Activated effector memory CD4-positive, alpha-beta T cell treated with Interleukin-2 at 50 U/mL for 16 hours (primary cell): ENCODE measurements around the gene POLD3.

ENCODE experiments used
- DNase-seq: peaks from one replicate; pipeline ENCODE4 v3.0.0-alpha.2; 2020

The POLD3 gene, protein sequence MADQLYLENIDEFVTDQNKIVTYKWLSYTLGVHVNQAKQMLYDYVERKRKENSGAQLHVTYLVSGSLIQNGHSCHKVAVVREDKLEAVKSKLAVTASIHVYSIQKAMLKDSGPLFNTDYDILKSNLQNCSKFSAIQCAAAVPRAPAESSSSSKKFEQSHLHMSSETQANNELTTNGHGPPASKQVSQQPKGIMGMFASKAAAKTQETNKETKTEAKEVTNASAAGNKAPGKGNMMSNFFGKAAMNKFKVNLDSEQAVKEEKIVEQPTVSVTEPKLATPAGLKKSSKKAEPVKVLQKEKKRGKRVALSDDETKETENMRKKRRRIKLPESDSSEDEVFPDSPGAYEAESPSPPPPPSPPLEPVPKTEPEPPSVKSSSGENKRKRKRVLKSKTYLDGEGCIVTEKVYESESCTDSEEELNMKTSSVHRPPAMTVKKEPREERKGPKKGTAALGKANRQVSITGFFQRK

DNA sequence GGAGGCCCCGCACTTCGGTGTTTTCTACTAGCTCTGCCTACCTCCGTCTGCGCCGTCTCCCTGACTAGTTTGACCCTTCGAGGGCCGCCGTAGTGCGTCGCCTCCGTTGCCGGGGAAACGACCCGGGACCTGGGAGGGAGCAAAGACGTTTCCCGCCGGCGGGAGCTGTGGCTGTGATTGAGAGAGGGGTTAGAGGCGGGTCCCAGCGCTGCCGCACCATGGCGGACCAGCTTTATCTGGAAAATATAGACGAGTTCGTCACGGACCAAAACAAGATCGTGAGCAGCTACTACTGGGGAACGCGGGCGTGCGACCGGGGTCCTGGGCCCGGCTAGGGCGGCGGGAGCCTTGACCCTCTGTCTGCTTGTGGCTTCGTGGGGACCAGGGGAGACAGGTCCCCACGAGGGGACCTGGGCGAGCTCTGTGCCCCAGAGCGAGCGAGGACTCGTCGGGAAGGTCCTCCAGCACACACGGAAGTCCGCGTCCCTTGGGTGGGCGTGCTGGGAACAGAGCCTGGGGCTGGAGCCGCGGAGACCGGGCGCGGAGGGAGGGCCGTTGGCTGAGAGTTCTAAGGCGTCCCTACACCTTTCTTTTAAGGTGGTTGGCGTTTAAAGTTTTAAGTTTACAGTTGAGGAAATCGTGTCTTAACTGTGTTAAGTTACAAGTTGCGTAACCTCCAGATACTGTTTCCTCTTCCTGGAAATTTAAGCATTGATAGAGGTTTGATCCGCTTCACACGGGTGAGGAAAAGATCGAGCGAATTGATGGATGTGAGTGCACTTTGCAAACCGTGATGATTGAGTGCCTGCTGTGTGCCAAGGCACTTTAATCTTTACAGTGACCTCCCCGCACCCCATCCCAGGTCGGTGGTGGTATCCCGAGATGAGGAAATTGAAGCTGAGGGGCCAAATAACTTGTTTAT is at the start of gene POLD3:
Gene POLD3, plus strand, starts transcription at position 142 of the 922 bp plus-strand sequence. Its CDS starts 77 bp downstream, at position 219.
- DNase-seq = peak; percentile 91

DNA sequence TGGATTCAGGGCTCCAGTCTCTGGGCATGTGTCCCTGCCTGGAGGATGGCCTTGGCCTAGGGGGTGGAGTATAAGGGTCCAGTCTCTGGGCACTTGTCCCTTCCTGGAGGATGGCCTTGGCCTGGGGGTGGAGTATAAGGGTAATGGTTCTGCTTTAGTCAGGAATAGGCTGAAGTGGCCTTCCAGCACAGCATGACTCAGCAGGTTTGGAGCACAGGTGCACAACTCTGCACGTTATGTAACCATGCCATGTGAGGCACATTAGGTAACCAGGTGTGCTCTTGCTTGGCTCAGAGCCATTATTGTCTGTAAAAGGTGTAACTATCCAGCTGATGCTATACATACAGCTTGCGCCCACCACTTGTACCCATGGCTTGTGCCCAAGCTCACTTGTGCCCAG is 48.4 kb upstream of the POLD3 start:
- DNase-seq = no peak

DNA sequence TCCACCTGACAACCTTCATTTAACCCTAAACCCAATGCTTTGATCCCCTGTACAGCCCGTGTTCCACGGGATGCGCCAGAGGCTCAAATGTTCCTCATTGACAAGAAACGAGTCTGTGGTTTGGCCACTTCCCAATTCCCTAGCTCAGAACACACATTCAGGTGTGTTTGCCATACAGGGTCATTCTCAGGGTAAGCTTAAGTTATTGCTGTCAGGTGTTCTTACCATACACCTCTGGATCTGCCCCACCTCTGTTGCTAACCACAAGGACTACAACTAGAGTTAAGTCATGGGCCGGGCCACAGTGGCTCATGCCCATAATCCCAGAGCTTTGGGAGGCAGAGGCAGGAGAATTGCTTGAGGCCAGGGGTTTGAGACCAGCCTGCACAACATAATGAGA is 45.6 kb upstream of the POLD3 start:
- DNase-seq = no peak

DNA sequence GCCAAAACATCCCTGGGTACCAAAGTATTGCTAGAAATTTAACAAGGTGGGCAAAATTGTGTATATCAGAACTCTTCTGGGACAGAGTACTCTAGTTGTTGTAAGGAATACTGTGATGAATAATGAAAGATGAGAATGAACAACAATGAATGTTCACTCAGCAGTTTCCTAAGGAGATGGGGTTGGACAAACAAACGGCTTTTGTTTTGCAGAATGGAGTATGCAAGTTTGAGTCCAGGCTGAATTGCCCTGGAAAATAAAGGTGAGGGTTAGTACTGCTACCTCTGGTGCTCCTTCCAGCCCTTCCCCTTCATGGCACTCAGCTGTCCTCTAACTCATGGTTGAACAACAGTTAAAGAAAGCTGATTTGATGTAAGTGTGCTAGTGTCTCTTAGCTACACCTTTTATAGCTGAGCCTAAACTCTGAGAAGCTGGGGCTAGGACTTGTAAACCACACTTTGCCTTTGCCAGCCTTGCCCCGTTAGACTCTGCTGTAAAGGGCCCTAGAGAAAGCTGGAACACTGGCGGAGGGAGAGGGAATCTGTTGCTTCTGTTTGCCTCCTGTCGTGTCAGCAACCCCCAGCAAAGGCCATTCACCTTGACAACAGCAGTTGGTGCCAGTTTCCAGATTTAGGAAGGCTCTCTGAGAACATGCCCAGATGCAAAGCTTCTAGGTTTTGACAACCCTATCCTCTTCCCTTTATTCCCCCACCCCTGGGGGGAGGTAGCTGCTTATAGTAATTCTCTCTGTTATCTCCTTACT is 41.2 kb upstream of the POLD3 start:
- no peak for DNase-seq

GRCh38 chr11:74551754-74552145 is 40.6 kb upstream of the POLD3 start:
- DNase-seq = no peak

- no peak for DNase-seq
Measured at GRCh38 chr11:74557526-74557925, 34.9 kb upstream of the POLD3 start.

- DNase-seq = no peak
Measured at GRCh38 chr11:74559110-74559933, 33.1 kb upstream of the POLD3 start.

GRCh38 chr11:74559934-74560309 is 32.5 kb upstream of the POLD3 start:
- DNase-seq = no peak

GRCh38 chr11:74566146-74566960 is 26.0 kb upstream of the POLD3 start:
- DNase-seq = no peak

- no peak for DNase-seq
Measured at GRCh38 chr11:74568028-74568427, 24.4 kb upstream of the POLD3 start.

DNA sequence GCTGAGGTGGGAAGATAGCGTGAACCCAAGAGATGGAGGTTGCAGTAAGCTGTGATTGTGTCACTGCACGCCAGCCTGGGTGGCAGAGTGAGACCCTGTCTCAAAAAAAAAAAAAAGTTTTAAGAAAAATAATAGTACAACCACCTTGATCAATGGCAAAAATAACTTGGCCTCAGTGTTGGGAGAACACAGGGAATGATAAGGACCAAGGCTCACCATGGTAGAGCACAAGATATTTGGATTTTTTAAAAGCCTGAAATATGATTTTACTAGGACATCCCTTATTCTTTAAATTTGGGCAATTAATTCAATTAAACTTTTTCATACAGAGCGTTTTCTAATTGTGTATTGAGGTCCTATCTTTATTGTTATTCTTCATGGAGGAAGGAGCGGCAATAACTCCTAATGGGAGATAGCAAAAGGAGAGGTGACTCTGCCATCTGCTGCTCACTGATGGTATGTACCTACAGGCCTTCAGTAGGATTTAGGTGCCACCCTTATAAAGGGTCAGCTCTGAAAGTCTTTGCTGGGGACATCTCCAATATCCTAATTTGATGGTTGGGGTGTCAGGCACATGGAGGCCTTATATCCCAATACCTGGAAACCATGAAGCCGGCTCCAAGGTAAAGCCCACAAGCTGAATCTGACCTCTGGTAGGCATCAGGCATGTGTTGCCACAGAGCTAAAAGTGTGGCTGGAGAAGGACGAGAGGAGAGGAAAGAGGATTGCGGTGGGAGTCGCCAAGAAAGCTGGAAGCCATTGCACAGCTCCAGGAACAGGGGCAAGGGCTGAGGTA is 21.9 kb upstream of the POLD3 start:
- no peak for DNase-seq

DNA sequence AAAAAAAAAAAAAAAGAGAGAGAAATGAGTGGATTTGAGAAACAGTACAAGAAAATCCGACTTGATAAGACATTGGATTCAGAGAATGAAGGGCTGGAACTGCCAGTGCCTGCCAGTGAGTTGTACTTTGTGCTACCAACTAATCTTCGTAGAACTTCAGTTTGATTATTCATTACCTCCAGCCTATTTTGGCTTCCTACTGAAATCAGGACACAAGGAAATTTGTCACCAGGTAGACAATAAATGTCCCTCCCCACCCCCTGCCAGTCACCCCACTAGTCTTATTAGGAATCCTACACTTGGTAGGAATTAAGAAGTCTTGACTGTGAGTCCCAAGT is 21.4 kb upstream of the POLD3 start:
- DNase-seq = no peak

DNA sequence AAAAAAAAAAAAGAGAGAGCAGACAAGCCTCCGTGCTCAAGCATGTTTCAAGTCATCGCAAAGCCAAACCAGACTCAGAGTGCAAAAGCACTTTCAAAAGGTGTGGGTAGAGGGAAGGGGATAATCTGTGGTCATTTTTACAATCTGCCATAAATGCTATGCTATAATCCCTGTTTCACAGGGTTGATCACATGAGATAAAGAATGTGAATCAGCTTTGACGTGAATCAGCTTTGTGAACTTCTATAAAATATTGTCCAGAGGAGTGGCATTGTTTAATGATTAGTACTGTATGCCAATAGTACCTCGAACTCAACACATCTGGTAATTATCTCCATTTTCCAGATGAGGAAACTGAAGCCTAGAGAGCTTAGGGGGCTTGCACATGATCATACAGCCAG is 20.0 kb upstream of the POLD3 start:
- no peak for DNase-seq

GRCh38 chr11:74574563-74574962 is 17.8 kb upstream of the POLD3 start:
- DNase-seq = no peak

DNA sequence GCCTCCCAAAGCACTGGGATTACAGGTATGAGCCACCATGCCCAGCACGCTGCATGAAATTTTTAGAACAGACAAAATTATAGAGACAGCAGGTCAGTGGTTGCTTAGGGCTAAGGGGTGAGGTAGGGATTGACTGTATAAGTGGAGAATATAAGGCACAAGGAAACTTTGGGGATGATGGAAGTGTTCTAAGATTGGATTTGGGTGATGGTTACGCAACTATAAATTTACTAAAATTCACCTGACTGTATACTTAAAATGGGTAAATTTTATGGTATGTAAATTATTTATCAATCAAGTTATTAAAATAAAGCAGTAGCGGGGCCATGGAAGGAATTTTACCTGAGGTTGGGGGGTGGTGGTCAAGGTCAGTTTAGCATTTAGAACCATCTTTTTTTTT is 16.4 kb upstream of the POLD3 start:
- DNase-seq = no peak

DNA sequence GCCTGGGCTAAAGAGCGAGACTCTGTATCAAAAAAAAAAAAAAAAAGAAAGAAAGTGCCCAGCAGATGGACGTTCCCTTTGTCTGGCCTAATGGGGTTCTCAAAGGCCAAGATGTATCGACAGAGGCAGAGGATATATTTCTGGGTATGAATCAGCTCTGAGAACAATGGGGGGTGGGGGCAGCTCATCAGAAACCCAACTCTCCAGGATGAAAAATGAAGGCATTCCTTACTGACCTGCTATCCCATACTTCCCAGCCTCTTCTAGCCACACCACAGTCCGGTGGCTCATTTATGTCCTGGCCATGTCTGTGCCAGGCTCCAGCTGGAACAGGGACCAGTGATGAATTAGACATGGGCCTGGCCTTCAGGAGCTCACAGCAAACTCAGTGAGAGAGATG is 15.2 kb upstream of the POLD3 start:
- no peak for DNase-seq

DNA sequence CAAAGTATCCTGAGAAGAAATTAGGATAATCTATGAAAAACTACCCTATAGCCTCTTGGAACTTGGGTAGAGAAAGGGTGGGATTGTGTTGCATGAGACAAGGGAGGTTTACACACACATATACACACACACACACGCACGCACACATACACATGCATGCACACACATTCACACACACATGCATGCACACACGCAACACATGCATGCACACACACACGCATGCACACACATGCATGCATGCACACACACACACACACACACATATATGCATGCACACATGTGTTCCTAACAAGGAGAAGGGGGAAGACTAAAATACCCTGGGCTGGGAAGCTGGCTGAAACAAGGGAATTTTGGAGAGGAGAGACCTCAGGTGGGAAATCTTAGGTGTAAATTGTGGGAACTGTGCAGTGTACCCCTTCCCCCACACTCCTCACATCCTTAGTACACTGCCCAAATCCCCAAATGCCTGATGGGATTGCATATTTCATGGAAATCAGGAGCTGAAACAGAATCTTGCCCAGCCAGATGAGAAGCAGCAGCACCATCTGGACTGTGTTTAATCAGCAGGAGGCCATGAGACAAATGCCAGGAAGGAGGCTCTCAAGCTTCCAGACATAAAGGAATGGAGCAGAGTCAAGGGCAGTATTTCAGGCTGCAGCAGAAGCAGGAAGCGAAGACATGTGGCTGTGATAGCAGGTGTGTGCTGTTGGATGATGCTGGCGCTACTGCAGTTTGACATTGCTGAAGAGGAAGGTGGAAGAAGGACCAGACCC is 14.6 kb upstream of the POLD3 start:
- no peak for DNase-seq

DNA sequence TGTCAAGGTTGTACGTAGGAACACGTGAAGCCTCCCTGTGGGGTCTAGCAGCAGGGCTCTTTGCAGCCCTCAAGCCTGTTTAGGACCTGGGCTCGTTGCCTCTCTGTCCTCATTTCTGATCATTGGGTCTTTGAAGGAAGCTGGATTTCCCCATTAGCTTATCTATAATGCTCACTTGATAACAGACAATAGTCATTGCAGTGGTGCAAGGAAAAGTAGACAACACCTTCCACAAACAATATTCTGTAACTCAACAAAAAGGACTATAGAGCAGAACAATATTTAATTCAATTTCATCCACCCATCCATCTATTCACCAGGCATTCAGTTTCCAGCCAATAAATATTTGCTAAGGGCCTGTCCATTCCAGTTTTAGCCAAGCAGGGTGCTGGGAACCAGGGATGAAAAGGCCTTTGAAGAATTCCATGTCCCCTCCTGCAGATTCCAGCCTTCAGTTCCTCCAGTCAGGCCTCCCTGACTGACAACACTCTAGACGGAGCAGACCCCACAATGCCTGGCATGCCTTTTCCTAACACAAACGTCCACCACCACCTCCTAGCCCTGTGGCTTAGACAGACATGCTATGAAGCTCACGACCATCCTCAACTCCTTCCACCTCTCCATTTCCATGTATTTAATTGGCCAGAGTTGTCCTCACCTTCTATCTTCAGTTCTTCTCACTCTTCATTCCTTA is 12.7 kb upstream of the POLD3 start:
- DNase-seq = no peak

GRCh38 chr11:74581954-74582547 is 10.3 kb upstream of the POLD3 start:
- no peak for DNase-seq
